H9 (cell line): ENCODE measurements around the gene CCDC57. TPM values are rescaled to one million over a fixed set of nuclear protein-coding genes. Genes with fewer than 3 reads are reported as not detected.

Experiments
- DNase-seq: peaks from one replicate; pipeline ENCODE4 v3.0.0-alpha.2; 2017
- H2AFZ ChIP-seq: one replicate; pipeline ENCODE4 v1.6.1; 2013; ENCODE audit warnings: mild to moderate bottlenecking, low read length, control low read depth, moderate library complexity
- H2AK5ac ChIP-seq: 2 replicates; pipeline ENCODE4 v1.6.1; 2013; ENCODE audit warnings: low read length, control low read depth, mixed read lengths; ENCODE audit not compliant: insufficient read length
- H2BK120ac ChIP-seq: one replicate; pipeline ENCODE4 v1.6.1; 2013; ENCODE audit warnings: low read depth, mild to moderate bottlenecking, low read length, control low read depth, inconsistent platforms; ENCODE audit not compliant: poor library complexity, severe bottlenecking
- H2BK12ac ChIP-seq: 2 replicates; pipeline ENCODE4 v1.6.1; 2013; ENCODE audit warnings: low read length, control low read depth, mixed read lengths, low read depth; ENCODE audit not compliant: insufficient read length
- H2BK15ac ChIP-seq: 2 replicates; pipeline ENCODE4 v1.6.1; 2013; ENCODE audit warnings: low read depth, low read length, control low read depth
- H2BK20ac ChIP-seq: one replicate; pipeline ENCODE4 v1.6.1; 2013; ENCODE audit warnings: low read depth, mild to moderate bottlenecking, low read length, control low read depth, inconsistent platforms; ENCODE audit not compliant: poor library complexity, severe bottlenecking
- H2BK5ac ChIP-seq: 2 replicates; pipeline ENCODE4 v1.6.1; 2013; ENCODE audit warnings: low read length, control low read depth, mixed read lengths; ENCODE audit not compliant: insufficient read length
- H3K14ac ChIP-seq: 2 replicates; pipeline ENCODE4 v1.6.1; 2013; ENCODE audit warnings: low read length, control low read depth; ENCODE audit not compliant: insufficient read depth
- H3K18ac ChIP-seq: 2 replicates; pipeline ENCODE4 v1.6.1; 2013; ENCODE audit warnings: low read depth, mild to moderate bottlenecking, mixed read lengths, low read length, control low read depth; ENCODE audit not compliant: insufficient read length
- H3K23ac ChIP-seq: 2 replicates; pipeline ENCODE4 v1.6.1; 2013; ENCODE audit warnings: low read length, control low read depth, mixed read lengths, low read depth; ENCODE audit not compliant: insufficient read length
- H3K23me2 ChIP-seq: 2 replicates; pipeline ENCODE4 v1.6.1; 2013; ENCODE audit warnings: low read depth, mild to moderate bottlenecking, mixed read lengths, low read length, control low read depth; ENCODE audit not compliant: insufficient read length, poor library complexity, severe bottlenecking
- H3K27ac ChIP-seq: 2 replicates; pipeline ENCODE4 v1.5.1; 2013; ENCODE audit warnings: low read length, control low read depth, mixed read lengths, low read depth; ENCODE audit not compliant: insufficient read length
- H3K27me3 ChIP-seq: 2 replicates; pipeline ENCODE4 v1.6.1; 2013; ENCODE audit warnings: low read length, control low read depth, inconsistent platforms; ENCODE audit not compliant: insufficient read depth
- H3K4ac ChIP-seq: 2 replicates; pipeline ENCODE4 v1.6.1; 2013; ENCODE audit warnings: low read depth, mild to moderate bottlenecking, control low read depth, inconsistent platforms, low read length, moderate library complexity
- H3K4me1 ChIP-seq: 2 replicates; pipeline ENCODE4 v1.6.1; 2013; ENCODE audit warnings: low read length, control low read depth, inconsistent platforms; ENCODE audit not compliant: insufficient read depth
- H3K4me2 ChIP-seq: 2 replicates; pipeline ENCODE4 v1.6.1; 2013; ENCODE audit warnings: low read length, control low read depth, mixed read lengths; ENCODE audit not compliant: insufficient read length, insufficient read depth
- H3K56ac ChIP-seq: 2 replicates; pipeline ENCODE4 v1.6.1; 2013; ENCODE audit warnings: low read depth, mild to moderate bottlenecking, mixed read lengths, low read length, control low read depth; ENCODE audit not compliant: insufficient read length
- H3K79me1 ChIP-seq: 2 replicates; pipeline ENCODE4 v1.6.1; 2013; ENCODE audit warnings: low read depth, mild to moderate bottlenecking, moderate library complexity, low read length, control low read depth, inconsistent platforms; ENCODE audit not compliant: insufficient read depth, poor library complexity, severe bottlenecking
- H3K79me2 ChIP-seq: 2 replicates; pipeline ENCODE4 v1.6.1; 2013; ENCODE audit warnings: low read length, control low read depth, inconsistent platforms; ENCODE audit not compliant: insufficient read depth
- H3K9ac ChIP-seq: 2 replicates; pipeline ENCODE4 v1.6.1; 2013; ENCODE audit warnings: low read length, control low read depth, mixed read lengths; ENCODE audit not compliant: insufficient read length; ENCODE audit errors: extremely low read depth
- H3K9me3 ChIP-seq: one replicate; pipeline ENCODE4 v1.6.1; 2013; ENCODE audit warnings: low read depth, low read length, inconsistent platforms; ENCODE audit not compliant: control insufficient read depth
- H3T11ph ChIP-seq: one replicate; pipeline ENCODE4 v1.6.1; 2013; ENCODE audit warnings: mild to moderate bottlenecking, low read length, control low read depth, inconsistent platforms
- H4K20me1 ChIP-seq: one replicate; pipeline ENCODE4 v1.6.1; 2013; ENCODE audit not compliant: control insufficient read depth, insufficient read length, insufficient read depth
- H4K5ac ChIP-seq: 2 replicates; pipeline ENCODE4 v1.6.1; 2013; ENCODE audit warnings: low read depth, mild to moderate bottlenecking, mixed read lengths, low read length, control low read depth; ENCODE audit not compliant: insufficient read length
- H4K8ac ChIP-seq: replicated peaks from 2 replicates; pipeline ENCODE4 v1.6.1; 2013; ENCODE audit warnings: low read length, control low read depth, mixed read lengths, low read depth; ENCODE audit not compliant: insufficient read length
- H4K91ac ChIP-seq: 2 replicates; pipeline ENCODE4 v1.6.1; 2013; ENCODE audit warnings: low read depth, mild to moderate bottlenecking, moderate library complexity, mixed read lengths, low read length, control low read depth; ENCODE audit not compliant: insufficient read length
- H3K27ac Mint-ChIP-seq, 3 experiments: 2 replicates in 2 of 3; 3 replicates in 1 of 3; pipeline ENCODE4 v1.8.0; 2020 to 2021; ENCODE audit warnings: mixed read lengths in 3 of 3, mild to moderate bottlenecking in 1 of 3, moderate library complexity in 1 of 3
- H3K27me3 Mint-ChIP-seq: 2 replicates; pipeline ENCODE4 v1.8.0; 2021; ENCODE audit warnings: low read depth, mild to moderate bottlenecking, moderate library complexity, mixed read lengths
- H3K36me3 Mint-ChIP-seq, 3 experiments: 2 replicates in 2 of 3; 3 replicates in 1 of 3; pipeline ENCODE4 v1.8.0; 2020 to 2021; ENCODE audit warnings: low read depth in 3 of 3, mixed read lengths in 3 of 3; ENCODE audit not compliant: insufficient read depth in 1 of 3
- H3K4me1 Mint-ChIP-seq, 2 experiments: 2 replicates each; pipeline ENCODE4 v1.8.0; 2020; ENCODE audit warnings: mixed read lengths in 2 of 2
- H3K4me3 Mint-ChIP-seq, 2 experiments: 2 replicates in 1 of 2; 3 replicates in 1 of 2; pipeline ENCODE4 v1.8.0; 2020 to 2021; ENCODE audit warnings: mild to moderate bottlenecking in 2 of 2, mixed read lengths in 2 of 2, moderate library complexity in 1 of 2
- H3K9me3 Mint-ChIP-seq, 2 experiments: 2 replicates in 1 of 2; 3 replicates in 1 of 2; pipeline ENCODE4 v1.8.0; 2020; ENCODE audit warnings: mild to moderate bottlenecking in 2 of 2, mixed read lengths in 2 of 2, moderate library complexity in 1 of 2
- WGBS: extraction: QIAGEN DNeasy Blood & Tissue Kit; methylation state at CpG from one replicate; pipeline ENCODE4 v1.1.7; 2013; ENCODE audit warnings: missing lambda C conversion rate, low lambda C conversion rate, mixed read lengths; ENCODE audit not compliant: insufficient read length; ENCODE audit errors: extremely low coverage; 5-methylcytosine and 5-hydroxymethylcytosine counted together
- total RNA-seq: library from RNA; stranded (reverse); gene quantifications from 2 replicates; pipeline ENCODE4 v1.2.1, GENCODE V29; 2021
- TF ChIP-seq, protein P1 (sequence below): fragments of 200-600 bp; sonication (generic); conservative IDR thresholded peaks from 3 replicates; pipeline ENCODE4 v1.8.0; 2021; ENCODE audit warnings: antibody characterized with exemption, mild to moderate bottlenecking

Gene CCDC57
- total RNA-seq, 1 experiment from 2014 or later = 11.0 TPM

DNA sequence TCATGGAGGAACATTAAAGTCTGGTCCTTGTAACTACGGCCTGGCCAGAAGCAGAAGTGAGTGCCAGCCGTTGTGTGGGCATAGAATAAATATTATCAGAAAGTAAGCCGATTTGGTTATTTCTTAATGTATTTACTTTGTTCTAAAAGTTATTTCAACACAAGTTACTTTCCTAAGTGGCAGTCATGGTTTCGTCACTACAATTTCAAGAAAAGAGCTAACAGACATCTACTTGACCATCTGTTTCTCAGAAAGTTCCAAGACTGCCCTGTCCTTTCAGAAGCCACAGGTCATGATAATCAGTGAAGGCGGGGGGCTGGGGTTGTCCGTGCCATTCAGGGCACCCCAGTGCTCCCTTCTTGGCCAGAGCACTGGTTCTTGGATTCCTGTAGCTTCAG lies 99.7 kb downstream of the CCDC57 start:
- H3K4me1 ChIP-seq = no peaks in the 10 kb centered on the region
- H2BK120ac ChIP-seq = no peak overlapping the region
- Mint-ChIP-seq H3K27ac (no peak overlapping the region), H3K4me3 (no peak overlapping the region), H3K4me1 (peaks cover 13 to 27% of the 10 kb centered on the region in 2 experiments), H3K27me3 (peaks cover 73% of the 10 kb centered on the region), H3K36me3 (peaks cover 2 to 7% (median 2%) of the 10 kb centered on the region in 3 experiments; a peak in 5 of 7 replicates), H3K9me3 (peaks cover 0 to 9% of the 10 kb centered on the region in 2 experiments; a peak in 2 of 5 replicates)
- no peaks in the 10 kb centered on the region for H3K79me2 ChIP-seq
- WGBS = no CpG with 5 or more reads among the region's 6 CpGs
- no peak overlapping the region for H3K14ac ChIP-seq
- H3K9ac ChIP-seq = no peak overlapping the region
- no peak overlapping the region for H3K27ac ChIP-seq
- H3K23me2 ChIP-seq = no peaks in the 10 kb centered on the region
- no peak overlapping the region for H3K18ac ChIP-seq
- no peak overlapping the region for H2AFZ ChIP-seq
- H2AK5ac ChIP-seq = no peak overlapping the region
- H3K4me2 ChIP-seq = no peak overlapping the region
- TF ChIP-seq, protein P1, sequence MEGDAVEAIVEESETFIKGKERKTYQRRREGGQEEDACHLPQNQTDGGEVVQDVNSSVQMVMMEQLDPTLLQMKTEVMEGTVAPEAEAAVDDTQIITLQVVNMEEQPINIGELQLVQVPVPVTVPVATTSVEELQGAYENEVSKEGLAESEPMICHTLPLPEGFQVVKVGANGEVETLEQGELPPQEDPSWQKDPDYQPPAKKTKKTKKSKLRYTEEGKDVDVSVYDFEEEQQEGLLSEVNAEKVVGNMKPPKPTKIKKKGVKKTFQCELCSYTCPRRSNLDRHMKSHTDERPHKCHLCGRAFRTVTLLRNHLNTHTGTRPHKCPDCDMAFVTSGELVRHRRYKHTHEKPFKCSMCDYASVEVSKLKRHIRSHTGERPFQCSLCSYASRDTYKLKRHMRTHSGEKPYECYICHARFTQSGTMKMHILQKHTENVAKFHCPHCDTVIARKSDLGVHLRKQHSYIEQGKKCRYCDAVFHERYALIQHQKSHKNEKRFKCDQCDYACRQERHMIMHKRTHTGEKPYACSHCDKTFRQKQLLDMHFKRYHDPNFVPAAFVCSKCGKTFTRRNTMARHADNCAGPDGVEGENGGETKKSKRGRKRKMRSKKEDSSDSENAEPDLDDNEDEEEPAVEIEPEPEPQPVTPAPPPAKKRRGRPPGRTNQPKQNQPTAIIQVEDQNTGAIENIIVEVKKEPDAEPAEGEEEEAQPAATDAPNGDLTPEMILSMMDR = no peak
- no peak overlapping the region for H2BK15ac ChIP-seq
- no peak overlapping the region for H2BK20ac ChIP-seq
- peaks cover 3% of the 10 kb centered on the region for H4K20me1 ChIP-seq
- H4K8ac ChIP-seq = no peak overlapping the region
- H2BK5ac ChIP-seq = no peak overlapping the region
- H3K4ac ChIP-seq = no peak overlapping the region
- no peak overlapping the region for H2BK12ac ChIP-seq
- H3K56ac ChIP-seq = no peak overlapping the region
- DNase-seq = no peak
- no peak overlapping the region for H4K91ac ChIP-seq
- no peaks in the 10 kb centered on the region for H3K9me3 ChIP-seq
- H3K23ac ChIP-seq = no peak overlapping the region
- no peak overlapping the region for H4K5ac ChIP-seq
- H3K27me3 ChIP-seq = no peaks in the 10 kb centered on the region
- H3K79me1 ChIP-seq = no peaks in the 10 kb centered on the region
- no peak overlapping the region for H3T11ph ChIP-seq
